B cell (primary cell): ENCODE results near the gene GAPVD1.

Experiments used
- EZH2 ChIP-seq: IDR thresholded peaks from 2 replicates; pipeline ENCODE4 v1.6.1; 2012; ENCODE audit warnings: borderline replicate concordance, low read depth, mild to moderate bottlenecking, moderate library complexity, low read length; ENCODE audit not compliant: insufficient read depth, poor library complexity, severe bottlenecking
- TF ChIP-seq, protein P1 (sequence below): fragments of 200-600 bp; IDR thresholded peaks from one replicate; pipeline ENCODE4 v1.8.0; 2022; ENCODE audit warnings: antibody characterized with exemption, mild to moderate bottlenecking

DNA sequence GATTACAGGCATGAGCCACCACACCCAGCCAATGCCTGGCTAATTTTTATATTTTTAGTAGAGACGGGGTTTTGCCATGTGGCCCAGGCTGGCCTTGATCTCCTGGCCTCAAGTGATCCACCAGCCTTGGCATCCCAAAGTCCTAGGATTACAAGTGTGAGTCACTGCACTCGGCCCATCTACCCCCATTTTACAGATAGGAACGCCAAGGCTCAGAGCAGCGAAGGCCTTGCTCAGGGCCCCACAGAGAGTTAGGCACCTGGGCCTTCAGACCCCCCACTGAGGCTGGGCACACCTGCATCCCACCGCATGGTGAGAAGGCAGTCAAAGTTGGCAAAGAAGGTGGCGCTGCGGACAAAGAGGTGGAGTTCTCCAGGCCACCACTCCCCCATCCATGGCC lies 143.1 kb downstream of the GAPVD1 start:
- no peak for TF ChIP-seq EZH2
- TF ChIP-seq, protein P1, sequence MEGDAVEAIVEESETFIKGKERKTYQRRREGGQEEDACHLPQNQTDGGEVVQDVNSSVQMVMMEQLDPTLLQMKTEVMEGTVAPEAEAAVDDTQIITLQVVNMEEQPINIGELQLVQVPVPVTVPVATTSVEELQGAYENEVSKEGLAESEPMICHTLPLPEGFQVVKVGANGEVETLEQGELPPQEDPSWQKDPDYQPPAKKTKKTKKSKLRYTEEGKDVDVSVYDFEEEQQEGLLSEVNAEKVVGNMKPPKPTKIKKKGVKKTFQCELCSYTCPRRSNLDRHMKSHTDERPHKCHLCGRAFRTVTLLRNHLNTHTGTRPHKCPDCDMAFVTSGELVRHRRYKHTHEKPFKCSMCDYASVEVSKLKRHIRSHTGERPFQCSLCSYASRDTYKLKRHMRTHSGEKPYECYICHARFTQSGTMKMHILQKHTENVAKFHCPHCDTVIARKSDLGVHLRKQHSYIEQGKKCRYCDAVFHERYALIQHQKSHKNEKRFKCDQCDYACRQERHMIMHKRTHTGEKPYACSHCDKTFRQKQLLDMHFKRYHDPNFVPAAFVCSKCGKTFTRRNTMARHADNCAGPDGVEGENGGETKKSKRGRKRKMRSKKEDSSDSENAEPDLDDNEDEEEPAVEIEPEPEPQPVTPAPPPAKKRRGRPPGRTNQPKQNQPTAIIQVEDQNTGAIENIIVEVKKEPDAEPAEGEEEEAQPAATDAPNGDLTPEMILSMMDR: no peak
